HEK293 (cell line): ENCODE measurements around the gene LRRC8D.

Experiments used
- CTCF ChIA-PET: fragments of 350-600 bp; formaldehyde crosslinking; extraction: SDS; loops from one replicate; lab custom pipeline; 2021; ENCODE audit warnings: antibody characterized with exemption; lab: Yijun Ruan, JAX
- POLR2A ChIA-PET: fragments of 300-600 bp; formaldehyde crosslinking; extraction: SDS; loops from one replicate; lab custom pipeline; 2020; ENCODE audit warnings: antibody characterized with exemption, inconsistent platforms; lab: Yijun Ruan, JAX
- H3K27ac ChIP-seq: fragments of 200-500 bp; sonication (Bioruptor generic); 2 replicates; pipeline ENCODE4 v1.5.1; 2014; ENCODE audit warnings: low read depth, low read length, control low read depth, inconsistent platforms; ENCODE audit errors: extremely low read depth
- H3K36me3 ChIP-seq, 2 experiments: fragments of 200-500 bp in 1 of 2; sonication (Bioruptor generic) in 1 of 2; 1 replicate in 1 of 2; 2 replicates in 1 of 2; pipeline ENCODE4 v1.5.1; 2014 to 2017; ENCODE audit warnings: inconsistent platforms in 2 of 2, low read length in 2 of 2; ENCODE audit not compliant: control insufficient read depth in 2 of 2, insufficient read depth in 1 of 2
- H3K4me1 ChIP-seq: fragments of 200-500 bp; sonication (Bioruptor generic); 2 replicates; pipeline ENCODE4 v1.5.1; 2014; ENCODE audit warnings: mild to moderate bottlenecking, low read length, inconsistent platforms; ENCODE audit not compliant: control insufficient read depth, insufficient read depth
- H3K4me3 ChIP-seq: 2 replicates; pipeline ENCODE4 v1.5.1; 2011; ENCODE audit warnings: low read depth, mild to moderate bottlenecking, control low read depth, low read length, moderate library complexity
- H3K9me3 ChIP-seq: fragments of 200-500 bp; sonication (Bioruptor generic); 2 replicates; pipeline ENCODE4 v1.5.1; 2014; ENCODE audit warnings: low read depth, low read length, inconsistent platforms; ENCODE audit not compliant: control insufficient read depth, insufficient read depth
- EGR2 ChIP-seq: fragments of 450-650 bp; formaldehyde crosslinking; IDR thresholded peaks from 2 replicates; pipeline ENCODE4 v1.5.1; 2016; ENCODE audit warnings: low read depth, missing biosample characterization, missing genetic modification characterization
- GLIS1 ChIP-seq: fragments of 450-650 bp; formaldehyde crosslinking; IDR thresholded peaks from 2 replicates; pipeline ENCODE4 v1.5.1; 2016; ENCODE audit warnings: missing biosample characterization, missing genetic modification characterization
- KLF8 ChIP-seq: fragments of 450-650 bp; formaldehyde crosslinking; IDR thresholded peaks from 2 replicates; pipeline ENCODE4 v1.5.1; 2016; ENCODE audit warnings: missing biosample characterization, missing genetic modification characterization
- SALL2 ChIP-seq: fragments of 450-650 bp; formaldehyde crosslinking; IDR thresholded peaks from 2 replicates; pipeline ENCODE4 v1.5.0; 2017; ENCODE audit warnings: missing biosample characterization, mild to moderate bottlenecking, missing genetic modification characterization, borderline replicate concordance
- SETDB1 ChIP-seq: IDR thresholded peaks from one replicate; pipeline ENCODE4 v1.6.1; 2017; ENCODE audit warnings: mild to moderate bottlenecking, low read length, moderate library complexity, mixed read lengths; ENCODE audit not compliant: insufficient read length
- WT1 ChIP-seq: fragments of 450-650 bp; formaldehyde crosslinking; IDR thresholded peaks from 2 replicates; pipeline ENCODE4 v1.5.1; 2016; ENCODE audit warnings: missing biosample characterization, missing genetic modification characterization
- ZBTB20 ChIP-seq: fragments of 450-650 bp; formaldehyde crosslinking; IDR thresholded peaks from 2 replicates; pipeline ENCODE4 v1.5.1; 2016; ENCODE audit warnings: missing biosample characterization, missing genetic modification characterization
- ZFP3 ChIP-seq: fragments of 450-650 bp; formaldehyde crosslinking; IDR thresholded peaks from 2 replicates; pipeline ENCODE4 v1.5.1; 2016; ENCODE audit warnings: low read depth, missing biosample characterization, missing genetic modification characterization
- ZNF10 ChIP-seq: fragments of 450-650 bp; formaldehyde crosslinking; IDR thresholded peaks from 2 replicates; pipeline ENCODE4 v1.5.1; 2017; ENCODE audit warnings: missing biosample characterization, missing genetic modification characterization
- ZNF114 ChIP-seq: fragments of 450-650 bp; formaldehyde crosslinking; IDR thresholded peaks from 2 replicates; pipeline ENCODE4 v1.5.0; 2017; ENCODE audit warnings: missing biosample characterization, missing genetic modification characterization
- ZNF530 ChIP-seq: fragments of 450-650 bp; formaldehyde crosslinking; IDR thresholded peaks from 2 replicates; pipeline ENCODE4 v1.5.1; 2016; ENCODE audit warnings: low read depth, missing biosample characterization, missing genetic modification characterization
- ZNF645 ChIP-seq: fragments of 450-650 bp; formaldehyde crosslinking; IDR thresholded peaks from 2 replicates; pipeline ENCODE4; 2016; ENCODE audit warnings: missing biosample characterization, missing genetic modification characterization
- ZSCAN16 ChIP-seq: fragments of 450-650 bp; formaldehyde crosslinking; IDR thresholded peaks from 2 replicates; pipeline ENCODE4 v1.5.1; 2016; ENCODE audit warnings: missing biosample characterization, missing genetic modification characterization
- TF ChIP-seq, protein P1 (sequence below): fragments of 450-650 bp; formaldehyde crosslinking; IDR thresholded peaks from 2 replicates; pipeline ENCODE4 v1.5.1; 2016; ENCODE audit warnings: missing biosample characterization, missing genetic modification characterization, borderline replicate concordance
- TF ChIP-seq, protein P2 (sequence below): fragments of 450-650 bp; formaldehyde crosslinking; IDR thresholded peaks from 2 replicates; pipeline ENCODE4 v1.5.1; 2016; ENCODE audit warnings: missing biosample characterization, missing genetic modification characterization, low read depth
- TF ChIP-seq, protein P3 (sequence below): fragments of 450-650 bp; formaldehyde crosslinking; IDR thresholded peaks from 2 replicates; pipeline ENCODE4 v1.5.1; 2017; ENCODE audit warnings: missing biosample characterization, missing genetic modification characterization

The LRRC8D gene

DNA sequence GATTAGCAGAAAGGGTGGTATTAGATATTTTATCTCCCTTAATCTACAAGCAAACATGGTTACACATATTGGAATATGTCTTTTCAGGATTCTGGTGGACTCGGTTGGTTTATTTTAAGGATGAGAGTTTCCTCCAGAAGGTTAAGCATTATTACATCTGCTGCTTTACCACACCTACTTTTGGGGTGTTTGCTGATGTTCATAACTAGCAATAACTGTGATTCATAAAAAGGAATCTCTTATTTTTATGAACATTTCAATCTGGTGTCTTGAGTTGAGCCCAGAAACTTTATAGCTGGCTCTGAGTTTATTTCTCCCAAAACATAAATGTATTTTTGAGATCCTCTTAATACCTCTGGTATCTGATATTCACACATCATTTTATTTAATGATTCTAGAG is 82.7 kb downstream of the LRRC8D start:
- ChIA-PET POLR2A (no interaction called here), CTCF (no interaction called here)
- no peaks in the 10 kb centered on the region for H3K9me3 ChIP-seq
- H3K4me1 ChIP-seq, result no peaks in the 10 kb centered on the region; the same call in 1 of the 2 replicates
- no peak overlapping the region for H3K27ac ChIP-seq
- H3K4me3 ChIP-seq, result no peak overlapping the region
- H3K36me3 ChIP-seq, result no peaks in the 10 kb centered on the region
- TF ChIP-seq WT1 (tag by site-specific recombination), result no peak
- no peak for TF ChIP-seq ZFP3 (tag by site-specific recombination)
- no peak for TF ChIP-seq ZNF114 (tag by site-specific recombination)
- TF ChIP-seq ZNF530, result no peak
- TF ChIP-seq KLF8, result no peak
- TF ChIP-seq ZNF10 (tag by site-specific recombination), result no peak
- no peak for TF ChIP-seq ZNF645 (tag by site-specific recombination)
- TF ChIP-seq EGR2 (tag by site-specific recombination), result no peak
- no peak for TF ChIP-seq ZSCAN16 (tag by site-specific recombination)
- TF ChIP-seq, protein P1, sequence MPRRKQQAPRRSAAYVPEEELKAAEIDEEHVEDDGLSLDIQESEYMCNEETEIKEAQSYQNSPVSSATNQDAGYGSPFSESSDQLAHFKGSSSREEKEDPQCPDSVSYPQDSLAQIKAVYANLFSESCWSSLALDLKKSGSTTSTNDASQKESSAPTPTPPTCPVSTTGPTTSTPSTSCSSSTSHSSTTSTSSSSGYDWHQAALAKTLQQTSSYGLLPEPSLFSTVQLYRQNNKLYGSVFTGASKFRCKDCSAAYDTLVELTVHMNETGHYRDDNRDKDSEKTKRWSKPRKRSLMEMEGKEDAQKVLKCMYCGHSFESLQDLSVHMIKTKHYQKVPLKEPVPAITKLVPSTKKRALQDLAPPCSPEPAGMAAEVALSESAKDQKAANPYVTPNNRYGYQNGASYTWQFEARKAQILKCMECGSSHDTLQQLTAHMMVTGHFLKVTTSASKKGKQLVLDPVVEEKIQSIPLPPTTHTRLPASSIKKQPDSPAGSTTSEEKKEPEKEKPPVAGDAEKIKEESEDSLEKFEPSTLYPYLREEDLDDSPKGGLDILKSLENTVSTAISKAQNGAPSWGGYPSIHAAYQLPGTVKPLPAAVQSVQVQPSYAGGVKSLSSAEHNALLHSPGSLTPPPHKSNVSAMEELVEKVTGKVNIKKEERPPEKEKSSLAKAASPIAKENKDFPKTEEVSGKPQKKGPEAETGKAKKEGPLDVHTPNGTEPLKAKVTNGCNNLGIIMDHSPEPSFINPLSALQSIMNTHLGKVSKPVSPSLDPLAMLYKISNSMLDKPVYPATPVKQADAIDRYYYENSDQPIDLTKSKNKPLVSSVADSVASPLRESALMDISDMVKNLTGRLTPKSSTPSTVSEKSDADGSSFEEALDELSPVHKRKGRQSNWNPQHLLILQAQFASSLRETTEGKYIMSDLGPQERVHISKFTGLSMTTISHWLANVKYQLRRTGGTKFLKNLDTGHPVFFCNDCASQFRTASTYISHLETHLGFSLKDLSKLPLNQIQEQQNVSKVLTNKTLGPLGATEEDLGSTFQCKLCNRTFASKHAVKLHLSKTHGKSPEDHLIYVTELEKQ, result no peak
- TF ChIP-seq SALL2, result no peak
- no peak for TF ChIP-seq ZBTB20 (tag by site-specific recombination)
- TF ChIP-seq SETDB1, result no peak
- TF ChIP-seq, protein P2, sequence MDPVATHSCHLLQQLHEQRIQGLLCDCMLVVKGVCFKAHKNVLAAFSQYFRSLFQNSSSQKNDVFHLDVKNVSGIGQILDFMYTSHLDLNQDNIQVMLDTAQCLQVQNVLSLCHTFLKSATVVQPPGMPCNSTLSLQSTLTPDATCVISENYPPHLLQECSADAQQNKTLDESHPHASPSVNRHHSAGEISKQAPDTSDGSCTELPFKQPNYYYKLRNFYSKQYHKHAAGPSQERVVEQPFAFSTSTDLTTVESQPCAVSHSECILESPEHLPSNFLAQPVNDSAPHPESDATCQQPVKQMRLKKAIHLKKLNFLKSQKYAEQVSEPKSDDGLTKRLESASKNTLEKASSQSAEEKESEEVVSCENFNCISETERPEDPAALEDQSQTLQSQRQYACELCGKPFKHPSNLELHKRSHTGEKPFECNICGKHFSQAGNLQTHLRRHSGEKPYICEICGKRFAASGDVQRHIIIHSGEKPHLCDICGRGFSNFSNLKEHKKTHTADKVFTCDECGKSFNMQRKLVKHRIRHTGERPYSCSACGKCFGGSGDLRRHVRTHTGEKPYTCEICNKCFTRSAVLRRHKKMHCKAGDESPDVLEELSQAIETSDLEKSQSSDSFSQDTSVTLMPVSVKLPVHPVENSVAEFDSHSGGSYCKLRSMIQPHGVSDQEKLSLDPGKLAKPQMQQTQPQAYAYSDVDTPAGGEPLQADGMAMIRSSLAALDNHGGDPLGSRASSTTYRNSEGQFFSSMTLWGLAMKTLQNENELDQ (tag by site-specific recombination), result no peak
- TF ChIP-seq, protein P3, sequence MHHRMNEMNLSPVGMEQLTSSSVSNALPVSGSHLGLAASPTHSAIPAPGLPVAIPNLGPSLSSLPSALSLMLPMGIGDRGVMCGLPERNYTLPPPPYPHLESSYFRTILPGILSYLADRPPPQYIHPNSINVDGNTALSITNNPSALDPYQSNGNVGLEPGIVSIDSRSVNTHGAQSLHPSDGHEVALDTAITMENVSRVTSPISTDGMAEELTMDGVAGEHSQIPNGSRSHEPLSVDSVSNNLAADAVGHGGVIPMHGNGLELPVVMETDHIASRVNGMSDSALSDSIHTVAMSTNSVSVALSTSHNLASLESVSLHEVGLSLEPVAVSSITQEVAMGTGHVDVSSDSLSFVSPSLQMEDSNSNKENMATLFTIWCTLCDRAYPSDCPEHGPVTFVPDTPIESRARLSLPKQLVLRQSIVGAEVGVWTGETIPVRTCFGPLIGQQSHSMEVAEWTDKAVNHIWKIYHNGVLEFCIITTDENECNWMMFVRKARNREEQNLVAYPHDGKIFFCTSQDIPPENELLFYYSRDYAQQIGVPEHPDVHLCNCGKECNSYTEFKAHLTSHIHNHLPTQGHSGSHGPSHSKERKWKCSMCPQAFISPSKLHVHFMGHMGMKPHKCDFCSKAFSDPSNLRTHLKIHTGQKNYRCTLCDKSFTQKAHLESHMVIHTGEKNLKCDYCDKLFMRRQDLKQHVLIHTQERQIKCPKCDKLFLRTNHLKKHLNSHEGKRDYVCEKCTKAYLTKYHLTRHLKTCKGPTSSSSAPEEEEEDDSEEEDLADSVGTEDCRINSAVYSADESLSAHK (tag by site-specific recombination), result no peak
- no peak for TF ChIP-seq GLIS1 (tag by site-specific recombination)
